ENCODE results near the gene ANKDD1B. TPM values are rescaled to one million over a fixed set of nuclear protein-coding genes. Genes with fewer than 3 reads are reported as not detected.
"Not testable (repeated sequence)": the region's sequence is repeated elsewhere in the genome, so short reads cannot be mapped to it uniquely, and the experiment has no call there.

Gene ANKDD1B
- total RNA-seq, 4 donors from 2014 or later = 1.1 TPM; not detected in 3

GRCh38 chr5:75568202-75568601 lies 43.1 kb upstream of the ANKDD1B start:
- H3K4me3 ChIP-seq = no peak overlapping the region
- H3K27ac ChIP-seq = no peak overlapping the region
- H3K36me3 ChIP-seq = peaks cover 0 to 3% of the 10 kb centered on the region in 2 donors
- DNase-seq (no peak), ATAC-seq (no peak)
- peaks cover 4 to 18% of the 10 kb centered on the region in 2 donors for H3K4me1 ChIP-seq
- in situ Hi-C loops (cut with MboI; ENCODE audit: low sequenced_read_pairs in 4 of 4) (no loop called here), intact Hi-C loops (cut with DNase I; ENCODE audit: low total_unique reads) (no loop called here)
- no peaks in the 10 kb centered on the region for H3K9me3 ChIP-seq
- H3K27me3 ChIP-seq = no peaks in the 10 kb centered on the region
- TF ChIP-seq CTCF (IDR thresholded peaks at IDR 0.05 in 4 of 5, conservative IDR thresholded peaks at IDR 0.05 in 1 of 5) (no peak), POLR2A (IDR thresholded peaks at IDR 0.05) (no peak)

- TF ChIP-seq CTCF (IDR thresholded peaks at IDR 0.05 in 4 of 5, conservative IDR thresholded peaks at IDR 0.05 in 1 of 5) (no peak), POLR2A (IDR thresholded peaks at IDR 0.05) (no peak)
- ATAC-seq (no peak), DNase-seq (no peak)
- Histone ChIP-seq H3K27ac (no peak overlapping the region), H3K4me3 (no peak overlapping the region), H3K4me1 (peaks cover under 1 to 14% of the 10 kb centered on the region in 2 donors), H3K36me3 (peaks cover 0 to 9% of the 10 kb centered on the region in 2 donors), H3K9me3 (no peaks in the 10 kb centered on the region), H3K27me3 (no peaks in the 10 kb centered on the region)
- in situ Hi-C loops (cut with MboI; ENCODE audit: low sequenced_read_pairs in 4 of 4) = no loop called here
- intact Hi-C loops (cut with DNase I; ENCODE audit: low total_unique reads) = no loop called here
Observed at GRCh38 chr5:75571547-75571946, 39.7 kb upstream of the ANKDD1B start.

GRCh38 chr5:75574791-75575190 lies 36.5 kb upstream of the ANKDD1B start:
- ATAC-seq (no peak), DNase-seq (no peak)
- Histone ChIP-seq H3K27ac (no peak overlapping the region), H3K36me3 (peaks cover 0 to 21% of the 10 kb centered on the region in 2 donors), H3K27me3 (no peaks in the 10 kb centered on the region), H3K4me3 (no peak overlapping the region), H3K9me3 (no peaks in the 10 kb centered on the region), H3K4me1 (no peaks in the 10 kb centered on the region)
- in situ Hi-C loops (cut with MboI; ENCODE audit: low sequenced_read_pairs in 4 of 4) (no loop called here), intact Hi-C loops (cut with DNase I; ENCODE audit: low total_unique reads) (no loop called here)
- no peak for TF ChIP-seq CTCF (IDR thresholded peaks at IDR 0.05 in 4 of 5, conservative IDR thresholded peaks at IDR 0.05 in 1 of 5)
- TF ChIP-seq POLR2A (IDR thresholded peaks at IDR 0.05) = no peak

GRCh38 chr5:75578280-75578679 lies 33.0 kb upstream of the ANKDD1B start:
- in situ Hi-C loops (cut with MboI; ENCODE audit: low sequenced_read_pairs in 4 of 4); H3K27ac ChIP-seq; DNase-seq; H3K27me3 ChIP-seq; H3K4me3 ChIP-seq; H3K4me1 ChIP-seq; ATAC-seq; H3K9me3 ChIP-seq; intact Hi-C loops (cut with DNase I; ENCODE audit: low total_unique reads): not testable (repeated sequence)
- peaks cover 0 to 39% of the 10 kb centered on the region in 2 donors for H3K36me3 ChIP-seq

- ATAC-seq = no peak
- Histone ChIP-seq H3K27ac (no peak overlapping the region), H3K9me3 (no peaks in the 10 kb centered on the region), H3K4me1 (no peaks in the 10 kb centered on the region), H3K4me3 (no peak overlapping the region), H3K36me3 (peaks cover 0 to 30% of the 10 kb centered on the region in 2 donors), H3K27me3 (no peaks in the 10 kb centered on the region)
- in situ Hi-C loops (cut with MboI; ENCODE audit: low sequenced_read_pairs in 4 of 4) = no loop called here
- intact Hi-C loops (cut with DNase I; ENCODE audit: low total_unique reads) = no loop called here
- TF ChIP-seq POLR2A (IDR thresholded peaks at IDR 0.05) (no peak), CTCF (IDR thresholded peaks at IDR 0.05 in 4 of 5, conservative IDR thresholded peaks at IDR 0.05 in 1 of 5) (no peak)
- no peak for DNase-seq
Observed at GRCh38 chr5:75584641-75585040, 26.6 kb upstream of the ANKDD1B start.

Measured in gastrocnemius medialis (tissue), 4 donors.